ENCODE data around the gene ELP5. TPM values are rescaled to one million over a fixed set of nuclear protein-coding genes. Genes with fewer than 3 reads are reported as not detected.
A peak's percentile ranks its signal among the peaks of the same experiment; 100 is the strongest.

ELP5 gene
- total RNA-seq, 1 donor from 2014 or later, result 24.9 TPM

DNA sequence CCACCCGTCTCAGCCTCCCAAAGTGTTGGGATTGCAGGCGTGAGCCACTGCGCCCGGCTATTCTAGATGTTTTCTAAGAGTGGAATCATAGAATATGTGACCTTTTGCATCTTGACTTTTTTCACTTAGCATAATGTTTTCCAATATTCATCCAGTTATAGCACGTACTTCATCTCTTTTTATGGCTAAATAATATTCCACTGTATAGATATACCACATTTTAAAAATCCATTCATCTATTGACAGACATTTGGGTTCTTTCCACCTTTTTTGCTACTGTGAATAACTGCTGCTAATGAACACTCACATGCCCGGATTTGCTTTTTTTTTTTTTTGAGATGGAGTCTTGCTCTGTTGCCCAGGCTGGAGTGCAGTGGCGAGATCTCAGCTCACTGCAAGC, 52.2 kb downstream of the ELP5 start:
- Histone ChIP-seq H3K4me2 (ENCODE audit: low read length) (no peak overlapping the region), H3K4me3 (ENCODE audit: insufficient read depth, low read depth, low read length) (no peak overlapping the region), H3K9me3 (ENCODE audit: insufficient read depth, low read depth, low read length) (no peaks in the 10 kb centered on the region), H3K9ac (ENCODE audit: low read length) (no peak overlapping the region), H3K79me2 (ENCODE audit: insufficient read depth, low read length) (peaks cover 18% of the 10 kb centered on the region), H3K4me1 (ENCODE audit: insufficient read depth, low read length) (peaks cover 9% of the 10 kb centered on the region), H3K36me3 (ENCODE audit: insufficient read depth, low read length) (peaks cover 2% of the 10 kb centered on the region), H3K27ac (ENCODE audit: low read depth, low read length) (no peak overlapping the region), H3K27me3 (ENCODE audit: insufficient read depth, low read length) (no peaks in the 10 kb centered on the region), H4K20me1 (ENCODE audit: insufficient read depth, low read length) (peaks cover 12% of the 10 kb centered on the region), H2AFZ (ENCODE audit: low read depth, low read length) (no peak overlapping the region)
- H3K4me3 Mint-ChIP-seq (ENCODE audit: unreplicated experiment), result peak overlapping the region; percentile 62
- no peak for TF ChIP-seq EZH2 (IDR thresholded peaks at IDR 0.05; ENCODE audit: insufficient read depth, low read length)
- TF ChIP-seq, protein P1, sequence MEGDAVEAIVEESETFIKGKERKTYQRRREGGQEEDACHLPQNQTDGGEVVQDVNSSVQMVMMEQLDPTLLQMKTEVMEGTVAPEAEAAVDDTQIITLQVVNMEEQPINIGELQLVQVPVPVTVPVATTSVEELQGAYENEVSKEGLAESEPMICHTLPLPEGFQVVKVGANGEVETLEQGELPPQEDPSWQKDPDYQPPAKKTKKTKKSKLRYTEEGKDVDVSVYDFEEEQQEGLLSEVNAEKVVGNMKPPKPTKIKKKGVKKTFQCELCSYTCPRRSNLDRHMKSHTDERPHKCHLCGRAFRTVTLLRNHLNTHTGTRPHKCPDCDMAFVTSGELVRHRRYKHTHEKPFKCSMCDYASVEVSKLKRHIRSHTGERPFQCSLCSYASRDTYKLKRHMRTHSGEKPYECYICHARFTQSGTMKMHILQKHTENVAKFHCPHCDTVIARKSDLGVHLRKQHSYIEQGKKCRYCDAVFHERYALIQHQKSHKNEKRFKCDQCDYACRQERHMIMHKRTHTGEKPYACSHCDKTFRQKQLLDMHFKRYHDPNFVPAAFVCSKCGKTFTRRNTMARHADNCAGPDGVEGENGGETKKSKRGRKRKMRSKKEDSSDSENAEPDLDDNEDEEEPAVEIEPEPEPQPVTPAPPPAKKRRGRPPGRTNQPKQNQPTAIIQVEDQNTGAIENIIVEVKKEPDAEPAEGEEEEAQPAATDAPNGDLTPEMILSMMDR (IDR thresholded peaks at IDR 0.05; ENCODE audit: insufficient read depth, low read depth, low read length), result no peak
- H3K4me1 Mint-ChIP-seq (ENCODE audit: low read depth, unreplicated experiment), result peaks cover under 1% of the 10 kb centered on the region
- DNase-seq (ENCODE audit: low read depth) (no peak), FAIRE-seq (no peak)
- peaks cover 9% of the 10 kb centered on the region for H3K27me3 Mint-ChIP-seq (ENCODE audit: low read depth, unreplicated experiment)
- no peaks in the 10 kb centered on the region for H3K9me3 Mint-ChIP-seq (ENCODE audit: unreplicated experiment)
- no peak overlapping the region for H3K27ac Mint-ChIP-seq (ENCODE audit: unreplicated experiment)
- H3K36me3 Mint-ChIP-seq (ENCODE audit: low read depth, unreplicated experiment), result peaks cover 4% of the 10 kb centered on the region

DNA sequence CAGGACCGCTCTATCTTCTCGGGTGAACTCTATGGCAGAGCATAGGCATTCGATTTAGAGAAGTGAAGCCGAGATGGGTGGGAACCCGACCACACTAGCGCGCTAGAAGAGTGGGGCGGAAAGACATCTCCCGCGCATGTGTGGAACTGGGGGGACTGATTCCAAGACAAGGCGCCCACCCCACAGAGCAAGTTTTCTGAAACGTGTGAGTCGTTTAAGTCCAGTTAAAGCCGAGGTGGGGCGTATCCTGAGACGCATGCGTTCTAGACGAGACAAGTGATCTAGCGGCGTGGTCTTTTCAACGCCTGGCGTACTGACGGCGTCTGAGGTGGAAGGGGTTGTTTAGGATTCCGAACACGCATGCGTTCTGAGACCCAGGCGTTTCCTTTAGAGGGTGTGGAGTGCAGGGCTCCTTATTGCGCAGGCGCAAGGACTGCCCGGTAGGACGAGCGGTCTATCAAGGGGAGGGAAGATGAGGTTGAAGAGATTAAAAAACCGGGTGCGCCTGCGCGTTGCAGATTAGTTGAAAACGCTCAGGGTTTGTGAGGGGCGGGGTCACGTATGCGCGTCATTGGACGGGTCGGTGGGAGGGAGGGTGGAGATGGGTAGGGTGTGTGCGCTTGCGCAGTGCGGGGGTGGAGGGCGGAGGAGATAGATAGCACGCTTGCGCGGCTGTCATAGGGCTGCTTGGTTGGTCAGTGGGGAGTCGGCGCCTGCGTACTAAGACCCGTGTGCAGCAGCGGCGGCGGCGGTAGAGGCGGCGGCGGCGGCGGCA, 55.1 kb downstream of the ELP5 start, which contains the start of gene EIF5A:
Gene EIF5A, plus strand, starts transcription at position 718 of the 775 bp plus-strand sequence. CDS start 2,008 bp downstream, outside the sequence.
- peaks cover 20% of the 10 kb centered on the region for H3K4me1 ChIP-seq (ENCODE audit: insufficient read depth, low read length)
- no peaks in the 10 kb centered on the region for H3K27me3 ChIP-seq (ENCODE audit: insufficient read depth, low read length)
- no peak for TF ChIP-seq EZH2 (IDR thresholded peaks at IDR 0.05; ENCODE audit: insufficient read depth, low read length)
- TF ChIP-seq, protein P1 (IDR thresholded peaks at IDR 0.05; ENCODE audit: insufficient read depth, low read depth, low read length), result no peak
- H3K27ac ChIP-seq (ENCODE audit: low read depth, low read length), result peak within 1 kb of the TSS; percentile 90
- peaks cover 14% of the 10 kb centered on the region for H3K36me3 Mint-ChIP-seq (ENCODE audit: low read depth, unreplicated experiment)
- H3K9ac ChIP-seq (ENCODE audit: low read length), result peak within 1 kb of the TSS; percentile 98
- DNase-seq (ENCODE audit: low read depth) (peak; percentile 98), FAIRE-seq (peak; percentile 98)
- peaks cover 44% of the 10 kb centered on the region for H3K79me2 ChIP-seq (ENCODE audit: insufficient read depth, low read length)
- H3K27me3 Mint-ChIP-seq (ENCODE audit: low read depth, unreplicated experiment), result no peaks in the 10 kb centered on the region
- H3K27ac Mint-ChIP-seq (ENCODE audit: unreplicated experiment), result peak within 1 kb of the TSS; percentile 97
- H3K4me3 ChIP-seq (ENCODE audit: insufficient read depth, low read depth, low read length), result peak within 1 kb of the TSS; percentile 87
- peaks cover 28% of the 10 kb centered on the region for H3K36me3 ChIP-seq (ENCODE audit: insufficient read depth, low read length)
- H3K4me1 Mint-ChIP-seq (ENCODE audit: low read depth, unreplicated experiment), result peaks cover 25% of the 10 kb centered on the region
- peak within 1 kb of the TSS; percentile 89 for H3K4me2 ChIP-seq (ENCODE audit: low read length)
- peaks cover 38% of the 10 kb centered on the region for H4K20me1 ChIP-seq (ENCODE audit: insufficient read depth, low read length)
- no peaks in the 10 kb centered on the region for H3K9me3 ChIP-seq (ENCODE audit: insufficient read depth, low read depth, low read length)
- peak within 1 kb of the TSS; percentile 97 for H3K4me3 Mint-ChIP-seq (ENCODE audit: unreplicated experiment)
- no peaks in the 10 kb centered on the region for H3K9me3 Mint-ChIP-seq (ENCODE audit: unreplicated experiment)
- H2AFZ ChIP-seq (ENCODE audit: low read depth, low read length), result peak within 1 kb of the TSS; percentile 85
